ENCODE data around the gene PIBF1.
"Not testable (repeated sequence)": the region's sequence is repeated elsewhere in the genome, so short reads cannot be mapped to it uniquely, and the experiment has no call there.

The PIBF1 gene

GRCh38 chr13:73025217-73026012, 243.5 kb downstream of the PIBF1 start:
- DNase-seq, result no peak

- no peak for DNase-seq
These were observed 253.0 kb downstream of the PIBF1 start for GRCh38 chr13:73034901-73035300.

- peak; percentile 25 for DNase-seq
These were observed 253.7 kb downstream of the PIBF1 start for GRCh38 chr13:73035660-73036059.

- DNase-seq, result no peak
These were observed 254.6 kb downstream of the PIBF1 start for GRCh38 chr13:73036566-73036965.

- DNase-seq, result no peak
These were observed 256.1 kb downstream of the PIBF1 start for GRCh38 chr13:73038064-73038463.

GRCh38 chr13:73039201-73040108, 257.5 kb downstream of the PIBF1 start:
- DNase-seq, result no peak

- DNase-seq, result no peak
These were observed 258.6 kb downstream of the PIBF1 start for GRCh38 chr13:73040484-73040883.

GRCh38 chr13:73040968-73041596, 259.1 kb downstream of the PIBF1 start:
- DNase-seq, result no peak

GRCh38 chr13:73045031-73045430, 263.1 kb downstream of the PIBF1 start:
- no peak for DNase-seq

GRCh38 chr13:73048615-73049014, 266.7 kb downstream of the PIBF1 start:
- not testable (repeated sequence) for DNase-seq

GRCh38 chr13:73054712-73055111, 272.8 kb downstream of the PIBF1 start:
- DNase-seq, result no peak

- peak; percentile 39 for DNase-seq
These were observed 274.1 kb downstream of the PIBF1 start for GRCh38 chr13:73055813-73056564.

- no peak for DNase-seq
These were observed 274.6 kb downstream of the PIBF1 start for GRCh38 chr13:73056565-73056962.

GRCh38 chr13:73057284-73058063, 275.5 kb downstream of the PIBF1 start:
- no peak for DNase-seq

GRCh38 chr13:73058064-73058313, 276.1 kb downstream of the PIBF1 start:
- no peak for DNase-seq

GRCh38 chr13:73058432-73058735, 276.5 kb downstream of the PIBF1 start:
- DNase-seq, result no peak

GRCh38 chr13:73058736-73059459, 277.0 kb downstream of the PIBF1 start, which contains the start of gene KLF5:
Gene KLF5, plus strand, starts transcription at chr13:73059005. Its CDS starts 323 bp downstream, at chr13:73059328.
- DNase-seq, result peak; percentile 97

GRCh38 chr13:73059460-73060250, 277.7 kb downstream of the PIBF1 start:
- no peak for DNase-seq

GRCh38 chr13:73060251-73061160, 278.6 kb downstream of the PIBF1 start:
- peak; percentile 72 for DNase-seq

Data from eye (tissue), 1 donor.